B cell (primary cell): Measurements from ENCODE around the gene BANP. TPM values are rescaled to one million over a fixed set of nuclear protein-coding genes. Genes with fewer than 3 reads are reported as not detected.

Experiments used
- ATAC-seq: fragments of 200-7000 bp; cut with Tn5 transposase; one replicate; pipeline ENCODE4 v1.10.0; 2021; ENCODE audit warnings: low read depth, mild to moderate bottlenecking, moderate number of reproducible peaks, moderate library complexity
- CTCF ChIA-PET: fragments of 350-600 bp; sonication (Branson Sonifier 250); formaldehyde crosslinking; loops from one replicate; lab custom pipeline; 2021; ENCODE audit warnings: antibody characterized with exemption, inconsistent platforms; lab: Charles Lee
- POLR2A ChIA-PET: fragments of 350-600 bp; sonication (Branson Sonifier 250); formaldehyde crosslinking; loops from one replicate; lab custom pipeline; 2021; ENCODE audit warnings: antibody characterized with exemption; lab: Charles Lee
- DNase-seq: peaks from one replicate; pipeline ENCODE4 v3.0.0; 2013
- H2AFZ ChIP-seq: 2 replicates; pipeline ENCODE4 v1.6.1; 2012; ENCODE audit warnings: mild to moderate bottlenecking, low read depth, low read length; ENCODE audit not compliant: insufficient read depth, poor library complexity, severe bottlenecking
- H3K27ac ChIP-seq, 2 donors: 1 replicate in 1 of 2; 2 replicates in 1 of 2; pipeline ENCODE4 v1.5.1; 2012 to 2013; ENCODE audit warnings: low read length in 2 of 2, mild to moderate bottlenecking in 2 of 2, moderate library complexity in 1 of 2
- H3K27me3 ChIP-seq, 4 experiments: fragments of 200-600 bp in 1 of 4; sonication (generic) in 1 of 4; replicated peaks in 1 of 4; 1 replicate in 2 of 4; 2 replicates in 2 of 4; pipeline versions ENCODE4 v1.6.1 to v1.7.0; 2013 to 2016; ENCODE audit warnings: low read length in 3 of 4, mild to moderate bottlenecking in 2 of 4, mixed read lengths in 1 of 4, moderate library complexity in 1 of 4; ENCODE audit not compliant: insufficient read depth in 4 of 4, control insufficient read depth in 3 of 4; ENCODE audit errors: control extremely low read depth in 1 of 4
- H3K36me3 ChIP-seq, 2 experiments: replicated peaks in 1 of 2; 1 replicate in 1 of 2; 2 replicates in 1 of 2; pipeline versions ENCODE4 v1.6.1 to v1.7.1; 2013; ENCODE audit warnings: low read length in 1 of 2; ENCODE audit not compliant: insufficient read depth in 2 of 2, control insufficient read depth in 1 of 2; ENCODE audit errors: control extremely low read depth in 1 of 2, extremely low read depth in 1 of 2
- H3K4me1 ChIP-seq, 2 donors: fragments of 200-600 bp in 1 of 2; sonication (generic) in 1 of 2; 1 replicate in 1 of 2; 2 replicates in 1 of 2; pipeline versions ENCODE4 v1.5.1 to v1.6.1; 2013 to 2017; ENCODE audit warnings: low read length in 2 of 2; ENCODE audit not compliant: control insufficient read depth in 2 of 2, insufficient read depth in 2 of 2
- H3K4me2 ChIP-seq: replicated peaks from 2 replicates; pipeline ENCODE3; 2012; ENCODE audit warnings: mild to moderate bottlenecking, low read depth, low read length; ENCODE audit not compliant: poor library complexity, severe bottlenecking
- H3K4me3 ChIP-seq, 5 experiments: fragments of 200-600 bp in 1 of 5; sonication (generic) in 1 of 5; 1 replicate in 3 of 5; 2 replicates in 2 of 5; pipeline versions ENCODE4 v1.5.1 to v1.7.0; 2011 to 2016; ENCODE audit warnings: low read length in 4 of 5, mild to moderate bottlenecking in 4 of 5, low read depth in 2 of 5, control low read depth in 1 of 5, moderate library complexity in 1 of 5; ENCODE audit not compliant: insufficient read depth in 1 of 5; ENCODE audit errors: control extremely low read depth in 1 of 5, extremely low read depth in 1 of 5
- H3K79me2 ChIP-seq: fragments of 200-600 bp; sonication (generic); one replicate; pipeline ENCODE4 v1.6.0; 2016; ENCODE audit warnings: low read length; ENCODE audit not compliant: control insufficient read depth, insufficient read depth
- H3K9ac ChIP-seq: fragments of 200-600 bp; sonication (generic); 2 replicates; pipeline ENCODE4 v1.6.1; 2017; ENCODE audit warnings: mild to moderate bottlenecking, low read length, moderate library complexity
- H3K9me3 ChIP-seq, 3 donors: one replicate each; pipeline versions ENCODE4 v1.6.1 to v1.7.1; 2013; ENCODE audit warnings: low read length in 2 of 3; ENCODE audit not compliant: control insufficient read depth in 2 of 3, insufficient read depth in 1 of 3; ENCODE audit errors: control extremely low read depth in 1 of 3
- H4K20me1 ChIP-seq: 2 replicates; pipeline ENCODE4 v1.6.0; 2012; ENCODE audit warnings: mild to moderate bottlenecking, low read length; ENCODE audit not compliant: insufficient read depth, control insufficient read depth, poor library complexity, severe bottlenecking
- H3K27ac Mint-ChIP-seq: one replicate; pipeline ENCODE4 v1.8.0; 2021; ENCODE audit warnings: mixed read lengths
- H3K27me3 Mint-ChIP-seq: one replicate; pipeline ENCODE4 v1.8.0; 2021; ENCODE audit warnings: mixed read lengths
- H3K4me1 Mint-ChIP-seq: one replicate; pipeline ENCODE4 v1.8.0; 2021; ENCODE audit warnings: mixed read lengths
- H3K4me3 Mint-ChIP-seq: one replicate; pipeline ENCODE4 v1.8.0; 2021; ENCODE audit warnings: mixed read lengths
- H3K9me3 Mint-ChIP-seq: one replicate; pipeline ENCODE4 v1.8.0; 2022; ENCODE audit warnings: mixed read lengths; ENCODE audit not compliant: insufficient read depth
- CTCF ChIP-seq: fragments of 200-600 bp; IDR thresholded peaks from one replicate; pipeline ENCODE4 v1.8.0; 2022; ENCODE audit warnings: antibody characterized with exemption, mild to moderate bottlenecking
- EZH2 ChIP-seq: IDR thresholded peaks from 2 replicates; pipeline ENCODE4 v1.6.1; 2012; ENCODE audit warnings: borderline replicate concordance, low read depth, mild to moderate bottlenecking, moderate library complexity, low read length; ENCODE audit not compliant: insufficient read depth, poor library complexity, severe bottlenecking
- WGBS: methylation state at CpG from one replicate; pipeline ENCODE4 v1.1.5; 2013; ENCODE audit warnings: missing lambda C conversion rate; ENCODE audit not compliant: insufficient coverage; 5-methylcytosine and 5-hydroxymethylcytosine counted together
- intact Hi-C: fragments of 100-400 bp; cut with micrococcal nuclease; formaldehyde crosslinking; loops from one replicate; pipeline ENCODE4 v1.10.0; 2022
- polyA plus RNA-seq: library from polyadenylated mRNA; depleted of rRNA; stranded (reverse); fragments of >200 nt; gene quantifications from 2 replicates; pipeline ENCODE4 v1.2.3, GENCODE V29; 2012
- total RNA-seq, 2 donors: library from RNA; stranded (reverse); fragments of 120-200 nt in 1 of 2; gene quantifications; 1 replicate in 1 of 2; 2 replicates in 1 of 2; pipeline versions ENCODE4 v1.2.3 to v1.2.4, GENCODE V29; 2013 to 2022

The BANP gene
- total and polyA plus RNA-seq, 2 donors (not counting 1 experiment from before 2014, with no cell fraction given), result 44.4 to 181 TPM

- 97% methylated on average over 8 of the region's 10 CpGs for WGBS
- Histone ChIP-seq H3K9ac (no peak overlapping the region), H3K4me2 (no peak overlapping the region), H2AFZ (no peak overlapping the region), H3K27me3 (no peaks in the 10 kb centered on the region), H3K36me3 (peaks cover 3 to 67% of the 10 kb centered on the region in 2 experiments), H3K27ac (no peak overlapping the region), H3K4me3 (no peak overlapping the region), H3K4me1 (peaks cover 7% of the 10 kb centered on the region in 2 donors), H3K9me3 (no peaks in the 10 kb centered on the region), H4K20me1 (peaks cover 22% of the 10 kb centered on the region), H3K79me2 (peaks cover 47% of the 10 kb centered on the region)
- ChIA-PET CTCF (no interaction called here), POLR2A (no interaction called here)
- H3K4me1 Mint-ChIP-seq, result peaks cover 22% of the 10 kb centered on the region
- no peaks in the 10 kb centered on the region for H3K27me3 Mint-ChIP-seq
- intact Hi-C loops, result no loop called here
- no peak for TF ChIP-seq CTCF
- TF ChIP-seq EZH2, result no peak
- H3K27ac Mint-ChIP-seq, result no peak overlapping the region
- no peaks in the 10 kb centered on the region for H3K9me3 Mint-ChIP-seq
- H3K4me3 Mint-ChIP-seq, result no peak overlapping the region
- DNase-seq, result no peak
- no peak for ATAC-seq
Measured at GRCh38 chr16:88012360-88012759, 61.1 kb downstream of the BANP start.

- Histone ChIP-seq H3K79me2 (peaks cover 50% of the 10 kb centered on the region), H3K27me3 (no peaks in the 10 kb centered on the region), H3K4me1 (peaks cover 7% of the 10 kb centered on the region in 2 donors), H3K27ac (no peak overlapping the region), H3K9ac (no peak overlapping the region), H3K36me3 (peaks cover 0 to 61% of the 10 kb centered on the region in 2 experiments), H3K9me3 (no peaks in the 10 kb centered on the region), H3K4me3 (no peak overlapping the region), H2AFZ (no peak overlapping the region), H4K20me1 (peaks cover 22% of the 10 kb centered on the region), H3K4me2 (no peak overlapping the region)
- intact Hi-C loops, result no loop called here
- ATAC-seq, result no peak
- no peaks in the 10 kb centered on the region for H3K9me3 Mint-ChIP-seq
- CTCF ChIA-PET, result no interaction called here
- no peak overlapping the region for H3K4me3 Mint-ChIP-seq
- DNase-seq, result no peak
- H3K27me3 Mint-ChIP-seq, result no peaks in the 10 kb centered on the region
- H3K4me1 Mint-ChIP-seq, result peaks cover 18% of the 10 kb centered on the region
- WGBS, result 97% methylated on average over 17 of the region's 18 CpGs
- no peak overlapping the region for H3K27ac Mint-ChIP-seq
- TF ChIP-seq CTCF, result no peak
- TF ChIP-seq EZH2, result no peak
- POLR2A ChIA-PET, result interaction anchor here (0.6 kb wide), 1 partner anchor 16 kb away, joined by 5 read pairs; no protein-coding TSS in a partner anchor
Measured at GRCh38 chr16:88013091-88013609, 61.9 kb downstream of the BANP start.
